Activated T-helper 1 cell treated with anti-CD3 and anti-CD28 coated beads, Interleukin-12 subunit alpha, Interleukin-12 subunit beta, Interleukin-2, Interleukin-4 antibody, amounts not matched to agents 30 ng/mL and 10 ng/mL and 1 ng/mL, durations not matched to agents 14 hours and 24 hours and 36 hours (primary cell): ENCODE measurements around the gene GTPBP2. TPM values are rescaled to one million over a fixed set of nuclear protein-coding genes. Genes with fewer than 3 reads are reported as not detected.
"Not testable (repeated sequence)": the region's sequence is repeated elsewhere in the genome, so short reads cannot be mapped to it uniquely, and the experiment has no call there.

ENCODE experiments used
- DNase-seq: peaks from one replicate; pipeline ENCODE4 v3.0.0; 2021; ENCODE audit warnings: low spot score
- H3K27ac Mint-ChIP-seq: one replicate; pipeline ENCODE4 v1.8.0; 2021; ENCODE audit warnings: mild to moderate bottlenecking, mixed read lengths
- H3K27me3 Mint-ChIP-seq: one replicate; pipeline ENCODE4 v1.8.0; 2022; ENCODE audit warnings: mild to moderate bottlenecking, moderate library complexity, mixed read lengths; ENCODE audit not compliant: insufficient read depth
- H3K36me3 Mint-ChIP-seq: one replicate; pipeline ENCODE4 v1.8.0; 2021; ENCODE audit warnings: low read depth, mixed read lengths
- H3K4me1 Mint-ChIP-seq: one replicate; pipeline ENCODE4 v1.8.0; 2021; ENCODE audit warnings: low read depth, mixed read lengths
- H3K4me3 Mint-ChIP-seq: one replicate; pipeline ENCODE4 v1.8.0; 2021; ENCODE audit warnings: mild to moderate bottlenecking, moderate library complexity, mixed read lengths
- H3K9me3 Mint-ChIP-seq: one replicate; pipeline ENCODE4 v1.8.0; 2021; ENCODE audit warnings: mixed read lengths
- intact Hi-C: fragments of 100-400 bp; cut with micrococcal nuclease; formaldehyde crosslinking; loops from one replicate; pipeline ENCODE4 v1.15.1; 2024
- total RNA-seq: library from RNA; stranded (reverse); gene quantifications from 2 replicates; pipeline ENCODE4 v1.2.3, GENCODE V29; 2022

The GTPBP2 gene
- total RNA-seq, 1 donor from 2014 or later: 73.0 TPM

- Mint-ChIP-seq H3K27ac (peak overlapping the region; percentile 72), H3K9me3 (no peaks in the 10 kb centered on the region), H3K27me3 (peaks cover 3% of the 10 kb centered on the region), H3K36me3 (peaks cover 13% of the 10 kb centered on the region), H3K4me1 (peaks cover 20% of the 10 kb centered on the region), H3K4me3 (peak overlapping the region; percentile 87)
- intact Hi-C loops: loop anchor here (1.0 to 2.0 kb wide), 3 partner anchors 10 to 41 kb away; partner anchors contain the start of genes MAD2L1BP and MRPS18A
- DNase-seq: no peak
Observed at GRCh38 chr6:43645613-43645964, 16.5 kb upstream of the GTPBP2 start.

GRCh38 chr6:43644940-43645612 lies 16.0 kb upstream of the GTPBP2 start, which contains the start of gene RSPH9:
TSS of gene RSPH9 (plus strand) at chr6:43645036. CDS start at chr6:43645099, 63 bp downstream.
- intact Hi-C loops: loop anchor here (1.0 to 2.0 kb wide), 3 partner anchors 10 to 42 kb away; partner anchors contain the start of genes MAD2L1BP and MRPS18A
- Mint-ChIP-seq H3K4me1 (peaks cover 25% of the 10 kb centered on the region), H3K36me3 (peaks cover 18% of the 10 kb centered on the region), H3K4me3 (peak within 1 kb of the TSS; percentile 87), H3K9me3 (no peaks in the 10 kb centered on the region), H3K27me3 (peaks cover 3% of the 10 kb centered on the region), H3K27ac (peak within 1 kb of the TSS; percentile 72)
- peak; percentile 63 for DNase-seq

GRCh38 chr6:43639984-43640800 lies 11.1 kb upstream of the GTPBP2 start:
- DNase-seq: no peak
- Mint-ChIP-seq H3K27me3 (no peaks in the 10 kb centered on the region), H3K27ac (no peak overlapping the region), H3K9me3 (no peaks in the 10 kb centered on the region), H3K4me1 (peaks cover 53% of the 10 kb centered on the region), H3K4me3 (peak overlapping the region; percentile 31), H3K36me3 (peaks cover 36% of the 10 kb centered on the region)
- intact Hi-C loops: loop anchor here (10.0 kb wide), 1 partner anchor 1905 kb away; the partner anchor contains the start of gene TFEB

- H3K27ac Mint-ChIP-seq: peak overlapping the region; percentile 90
- no peaks in the 10 kb centered on the region for H3K27me3 Mint-ChIP-seq
- H3K36me3 Mint-ChIP-seq: peaks cover 29% of the 10 kb centered on the region
- peak overlapping the region; percentile 94 for H3K4me3 Mint-ChIP-seq
- DNase-seq: no peak
- intact Hi-C loops: loop anchor here (2.0 to 10.0 kb wide), 2 partner anchors 51 to 1901 kb away; partner anchors contain the start of genes MRPS18A and TFEB
- peaks cover 48% of the 10 kb centered on the region for H3K4me1 Mint-ChIP-seq
- H3K9me3 Mint-ChIP-seq: no peaks in the 10 kb centered on the region
Observed at GRCh38 chr6:43636308-43636659, 7.2 kb upstream of the GTPBP2 start.

GRCh38 chr6:43635387-43636307 lies 6.6 kb upstream of the GTPBP2 start, which contains the start of gene MAD2L1BP:
TSS of gene MAD2L1BP (plus strand) at chr6:43635840. CDS start at chr6:43635876, 36 bp downstream.
- Mint-ChIP-seq H3K9me3 (no peaks in the 10 kb centered on the region), H3K36me3 (peaks cover 28% of the 10 kb centered on the region), H3K4me1 (peaks cover 52% of the 10 kb centered on the region), H3K27me3 (no peaks in the 10 kb centered on the region), H3K27ac (peak within 1 kb of the TSS; percentile 90), H3K4me3 (peak within 1 kb of the TSS; percentile 94)
- DNase-seq: peak; percentile 88
- intact Hi-C loops: loop anchor here (1.0 to 10.0 kb wide), 5 partner anchors 10 to 1901 kb away; partner anchors contain the start of genes MRPS18A, RSPH9 and TFEB

GRCh38 chr6:43634702-43635303 lies 5.7 kb upstream of the GTPBP2 start:
- Mint-ChIP-seq H3K36me3 (peaks cover 20% of the 10 kb centered on the region), H3K9me3 (no peaks in the 10 kb centered on the region), H3K27ac (peak overlapping the region; percentile 90), H3K4me3 (no peak overlapping the region), H3K27me3 (no peaks in the 10 kb centered on the region), H3K4me1 (peaks cover 50% of the 10 kb centered on the region)
- intact Hi-C loops: loop anchor here (1.0 to 10.0 kb wide), 5 partner anchors 10 to 1900 kb away; partner anchors contain the start of genes CDC5L, RSPH9 and TFEB
- DNase-seq: no peak

GRCh38 chr6:43633002-43633401 lies 3.9 kb upstream of the GTPBP2 start:
- intact Hi-C loops: loop anchor here (5.0 to 10.0 kb wide), 2 partner anchors 754 to 1898 kb away; partner anchors contain the start of genes CDC5L and TFEB
- H3K4me1 Mint-ChIP-seq: peaks cover 43% of the 10 kb centered on the region

GRCh38 chr6:43630980-43631619 lies 2.0 kb upstream of the GTPBP2 start:
- Mint-ChIP-seq H3K27ac (peak overlapping the region; percentile 86), H3K27me3 (no peaks in the 10 kb centered on the region), H3K4me1 (peaks cover 48% of the 10 kb centered on the region), H3K36me3 (peaks cover 21% of the 10 kb centered on the region), H3K4me3 (no peak overlapping the region), H3K9me3 (no peaks in the 10 kb centered on the region)
- no peak for DNase-seq
- intact Hi-C loops: loop anchor here (1.0 to 10.0 kb wide), 6 partner anchors 14 to 1896 kb away; partner anchors contain the start of genes CDC5L, CNPY3, RSPH9 and TBCC

More at GRCh38 chr6:43633002-43633401, 3.9 kb upstream of the GTPBP2 start:
- not testable (repeated sequence) for H3K9me3 Mint-ChIP-seq, H3K27me3 Mint-ChIP-seq, DNase-seq, H3K27ac Mint-ChIP-seq, H3K4me3 Mint-ChIP-seq
- peaks cover 14% of the 10 kb centered on the region for H3K36me3 Mint-ChIP-seq

GRCh38 chr6:43629505-43630300 lies 639 bp upstream of the GTPBP2 start:
- H3K4me3 Mint-ChIP-seq: peak overlapping the region; percentile 99
- intact Hi-C loops: loop anchor here (1.0 to 10.0 kb wide), 18 partner anchors 16 to 1895 kb away; partner anchors contain the start of genes ABCC10, CDC5L, CNPY3 and CUL7
- peaks cover 31% of the 10 kb centered on the region for H3K36me3 Mint-ChIP-seq
- DNase-seq: peak; percentile 94
- no peaks in the 10 kb centered on the region for H3K9me3 Mint-ChIP-seq
- no peaks in the 10 kb centered on the region for H3K27me3 Mint-ChIP-seq
- peak overlapping the region; percentile 95 for H3K27ac Mint-ChIP-seq
- peaks cover 44% of the 10 kb centered on the region for H3K4me1 Mint-ChIP-seq

- H3K4me1 Mint-ChIP-seq: peaks cover 42% of the 10 kb centered on the region
- H3K36me3 Mint-ChIP-seq: peaks cover 34% of the 10 kb centered on the region
- H3K9me3 Mint-ChIP-seq: no peaks in the 10 kb centered on the region
- intact Hi-C loops: loop anchor here (1.0 to 5.0 kb wide), 12 partner anchors 52 to 619 kb away; partner anchors contain the start of genes ABCC10, CUL7, HSP90AB1 and KLHDC3
- peak overlapping the region; percentile 99 for H3K4me3 Mint-ChIP-seq
- H3K27me3 Mint-ChIP-seq: no peaks in the 10 kb centered on the region
- peak; percentile 48 for DNase-seq
- H3K27ac Mint-ChIP-seq: peak overlapping the region; percentile 90
Observed at GRCh38 chr6:43628393-43629103, 516 bp downstream of the GTPBP2 start.
